A549 (cell line): ENCODE measurements around the gene HTR6. TPM values are rescaled to one million over a fixed set of nuclear protein-coding genes. Genes with fewer than 3 reads are reported as not detected.

Experiments used
- ATAC-seq, 2 experiments: fragments of 200-7000 bp in 1 of 2; fragments of >200 bp in 1 of 2; cut with Nextera tagmentation in 1 of 2; cut with Tn5 transposase in 1 of 2; 3 replicates each; pipeline versions ENCODE4 v1.8.0 to v1.9.1; 2018 to 2020; ENCODE audit warnings: mild to moderate bottlenecking in 1 of 2, moderate library complexity in 1 of 2
- CTCF ChIA-PET: fragments of 300-600 bp; sonication (Branson Sonifier 250); formaldehyde crosslinking; extraction: SDS; loops from one replicate; lab custom pipeline; 2021; ENCODE audit warnings: antibody characterized with exemption, inconsistent platforms; lab: Yijun Ruan, JAX
- POLR2A ChIA-PET: fragments of 350-600 bp; formaldehyde crosslinking; extraction: SDS; loops from one replicate; lab custom pipeline; 2021; ENCODE audit warnings: antibody characterized with exemption, inconsistent platforms; lab: Yijun Ruan, JAX
- DNase-seq, 2 experiments: peaks; one replicate each; pipeline versions ENCODE4 v3.0.0 to v3.0.0-alpha.2; 2011 to 2016; ENCODE audit warnings: low read depth in 1 of 2, low spot score in 1 of 2
- FAIRE-seq: peaks from 2 replicates; lab custom pipeline; 2011; peaks lifted over from hg19 to GRCh38; lab: Jason Lieb, UNC
- H3K27ac ChIP-seq, 2 experiments: fragments of >200 bp; sonication (Bioruptor Twin); formaldehyde crosslinking; 3 replicates each; pipeline ENCODE4 v1.5.1; 2016 to 2017
- H3K4me1 ChIP-seq: fragments of >200 bp; sonication (Bioruptor Twin); formaldehyde crosslinking; 3 replicates; pipeline ENCODE4 v1.6.1; 2016
- H3K4me2 ChIP-seq: fragments of >200 bp; sonication (Bioruptor Twin); formaldehyde crosslinking; 3 replicates; pipeline ENCODE4 v1.6.1; 2016
- H3K4me3 ChIP-seq: fragments of >200 bp; sonication (Bioruptor Twin); formaldehyde crosslinking; 3 replicates; pipeline ENCODE4 v1.5.1; 2016
- H3K9me3 ChIP-seq: fragments of >200 bp; sonication (Bioruptor Twin); formaldehyde crosslinking; 3 replicates; pipeline ENCODE4 v1.6.1; 2016
- ATOH8 ChIP-seq: fragments of 250-450 bp; sonication (Bioruptor Pico); IDR thresholded peaks from 2 replicates; pipeline ENCODE4 v1.5.0; 2020; ENCODE audit warnings: low read depth, mild to moderate bottlenecking, moderate library complexity
- CBX2 ChIP-seq: fragments of 200-600 bp; sonication (generic); IDR thresholded peaks from 2 replicates; pipeline ENCODE4 v1.6.1; 2016; ENCODE audit warnings: low read depth, mild to moderate bottlenecking, borderline replicate concordance
- CEBPB ChIP-seq, 2 experiments: fragments of >200 bp in 1 of 2; sonication (Bioruptor Twin) in 1 of 2; formaldehyde crosslinking in 1 of 2; IDR thresholded peaks; 2 replicates each; pipeline ENCODE4 v1.6.1; 2012 to 2016
- CHD4 ChIP-seq: fragments of 200-600 bp; sonication (generic); IDR thresholded peaks from 2 replicates; pipeline ENCODE4 v1.6.1; 2016; ENCODE audit warnings: antibody characterized with exemption, mild to moderate bottlenecking, borderline replicate concordance
- CTCF ChIP-seq: fragments of >200 bp; sonication (Bioruptor Twin); formaldehyde crosslinking; IDR thresholded peaks from 3 replicates; pipeline ENCODE4 v1.5.1; 2016
- ELK1 ChIP-seq: fragments of 150-350 bp; IDR thresholded peaks from 2 replicates; pipeline ENCODE4 v1.6.1; 2014; ENCODE audit warnings: low read depth, mild to moderate bottlenecking, low read length
- FOSB ChIP-seq: fragments of 250-450 bp; sonication (Bioruptor Pico); IDR thresholded peaks from 2 replicates; pipeline ENCODE4 v1.5.0; 2020; ENCODE audit warnings: mild to moderate bottlenecking, moderate library complexity
- HOXA7 ChIP-seq: fragments of 250-450 bp; sonication (Bioruptor Pico); IDR thresholded peaks from 2 replicates; pipeline ENCODE4 v1.5.0; 2020; ENCODE audit warnings: mild to moderate bottlenecking, moderate library complexity
- HOXB13 ChIP-seq: fragments of 250-450 bp; sonication (Bioruptor Pico); IDR thresholded peaks from 2 replicates; pipeline ENCODE4 v1.5.0; 2020; ENCODE audit warnings: low read depth, mild to moderate bottlenecking, moderate library complexity
- KDM1A ChIP-seq: fragments of 200-600 bp; sonication (generic); IDR thresholded peaks from 2 replicates; pipeline ENCODE4 v1.6.1; 2016; ENCODE audit warnings: low read depth, mild to moderate bottlenecking
- MAFK ChIP-seq: fragments of 450-650 bp; IDR thresholded peaks from 2 replicates; pipeline ENCODE4 v1.6.1; 2014; ENCODE audit not compliant: partially characterized antibody
- MYC ChIP-seq: IDR thresholded peaks from 2 replicates; pipeline ENCODE4 v1.6.1; 2012; ENCODE audit warnings: mild to moderate bottlenecking, inconsistent platforms, low read length, improper control_type of control experiment, borderline replicate concordance
- USF2 ChIP-seq: fragments of 450-650 bp; IDR thresholded peaks from 2 replicates; pipeline ENCODE4 v1.6.1; 2014; ENCODE audit warnings: antibody characterized with exemption
- ZFP36 ChIP-seq: fragments of 450-650 bp; IDR thresholded peaks from 2 replicates; pipeline ENCODE4 v1.6.1; 2014; ENCODE audit warnings: borderline replicate concordance; ENCODE audit not compliant: partially characterized antibody
- ZNF302 ChIP-seq: fragments of 250-450 bp; sonication (Bioruptor Pico); IDR thresholded peaks from 2 replicates; pipeline ENCODE4 v1.9.0; 2021; ENCODE audit warnings: inconsistent platforms, mild to moderate bottlenecking, moderate library complexity
- ZSCAN20 ChIP-seq: fragments of 250-450 bp; sonication (Bioruptor Pico); IDR thresholded peaks from 2 replicates; pipeline ENCODE4 v1.8.0; 2022; ENCODE audit warnings: mild to moderate bottlenecking, moderate library complexity
- WGBS: methylation state at CpG from one replicate; pipeline ENCODE4 v1.1.6; 2017; ENCODE audit errors: missing lambda C conversion rate; 5-methylcytosine and 5-hydroxymethylcytosine counted together
- polyA plus RNA-seq, 4 experiments: library from polyadenylated mRNA; depleted of rRNA in 3 of 4; stranded (reverse); fragments of >200 nt; fragmentation: RNase III in 1 of 4; extraction: RNeasy Plus Mini Kit Qiagen cat#74134 plus additional on column Dnase treatment in 1 of 4; gene quantifications; 2 replicates in 3 of 4; 3 replicates in 1 of 4; pipeline ENCODE4 v1.2.3, GENCODE V29; 2011 to 2017

HTR6 gene
- polyA plus RNA-seq, 2 of the 4 experiments (the other 2 are of a cell fraction), result 0.21 TPM; not detected in 1

- no peak for TF ChIP-seq USF2
- TF ChIP-seq, all 56 proteins: peak for 0
These were observed 44.7 kb downstream of the HTR6 start (continued) for GRCh38 chr1:19709260-19709793.

- no peak for DNase-seq
- TF ChIP-seq KDM1A (no peak), ZNF302 (no peak), MYC (no peak), CTCF (no peak)
- no peak for FAIRE-seq
- H3K27ac ChIP-seq, result no peak overlapping the region
- no peak for ATAC-seq
- CTCF ChIA-PET, result interaction anchor here (1.5 kb wide), 1 partner anchor 49 kb away, joined by 4 read pairs; no protein-coding TSS in a partner anchor
- no peaks in the 10 kb centered on the region for H3K9me3 ChIP-seq
- no peak overlapping the region for H3K4me3 ChIP-seq
- POLR2A ChIA-PET, result no interaction called here
- no peak overlapping the region for H3K4me2 ChIP-seq
- H3K4me1 ChIP-seq, result no peaks in the 10 kb centered on the region
- WGBS, result 82% methylated on average over 12 of the region's 12 CpGs
These were observed 46.3 kb downstream of the HTR6 start for GRCh38 chr1:19710825-19711611.

GRCh38 chr1:19712928-19713327, 48.3 kb downstream of the HTR6 start:
- no peak for ATAC-seq
- POLR2A ChIA-PET, result no interaction called here
- WGBS, result 70% methylated on average over 4 of the region's 4 CpGs

More at GRCh38 chr1:19712928-19713327, 48.3 kb downstream of the HTR6 start:
- FAIRE-seq, result no peak
- H3K4me1 ChIP-seq, result no peaks in the 10 kb centered on the region
- no peak overlapping the region for H3K27ac ChIP-seq
- CTCF ChIA-PET, result interaction anchor here (0.7 kb wide), 1 partner anchor 8 kb away, joined by 3 read pairs; no protein-coding TSS in a partner anchor
- H3K9me3 ChIP-seq, result no peaks in the 10 kb centered on the region
- DNase-seq, result no peak
- H3K4me3 ChIP-seq, result no peak overlapping the region
- TF ChIP-seq HOXB13 (CRISPR knock-in tag), result no peak
- TF ChIP-seq MAFK, result no peak
- TF ChIP-seq ATOH8 (CRISPR knock-in tag), result no peak
- no peak for TF ChIP-seq FOSB (CRISPR knock-in tag)
- TF ChIP-seq ELK1, result no peak
- no peak for TF ChIP-seq ZFP36
- no peak for TF ChIP-seq USF2
- TF ChIP-seq CBX2, result no peak
- no peak for TF ChIP-seq CEBPB (IDR thresholded peaks at IDR 0.05)
- no peak for TF ChIP-seq KDM1A
- TF ChIP-seq HOXA7 (CRISPR knock-in tag), result no peak
- no peak for TF ChIP-seq ZSCAN20 (CRISPR knock-in tag)
- no peak for TF ChIP-seq CHD4
- H3K4me2 ChIP-seq, result no peak overlapping the region
